ENCODE data around the gene ADSS1.

DNA sequence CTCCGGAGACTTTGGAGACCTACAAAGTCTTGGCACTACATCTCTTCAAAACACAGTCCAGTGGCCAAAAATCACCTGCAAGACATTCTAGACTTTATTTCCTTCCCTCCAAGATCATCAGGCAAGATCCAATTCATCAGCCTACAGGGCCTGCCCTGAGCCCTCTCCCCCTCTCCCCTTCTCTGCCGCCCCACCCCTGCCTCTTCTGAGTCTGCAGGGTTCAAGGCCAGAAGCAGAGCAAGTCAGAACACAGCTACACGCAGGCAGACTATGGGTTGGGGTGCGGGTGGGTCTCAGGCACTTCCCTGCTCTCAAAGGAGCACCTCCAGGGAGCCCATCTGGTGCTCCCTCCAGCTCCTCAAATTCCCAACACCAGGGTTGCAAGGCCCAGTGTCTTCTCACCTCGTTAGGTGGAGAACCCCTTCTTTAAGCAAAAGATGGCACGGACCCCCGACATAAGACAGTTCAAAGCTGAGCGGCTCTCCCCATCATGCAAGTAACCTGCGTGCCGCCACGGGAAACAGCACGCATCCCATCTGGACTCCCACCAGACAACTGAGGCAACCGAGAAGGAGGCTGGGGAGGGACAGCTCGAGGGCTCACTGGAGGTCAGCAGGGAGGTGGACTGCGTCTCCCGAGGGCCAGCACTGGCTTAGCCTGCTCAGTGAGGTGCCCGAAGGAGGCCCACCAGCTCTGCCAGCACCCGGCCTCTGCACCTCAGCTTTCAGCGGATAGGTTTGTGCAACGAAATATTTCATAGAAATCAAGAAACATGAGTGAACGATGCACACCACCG, 40.2 kb upstream of the ADSS1 start:
- TF ChIP-seq POLR2A (IDR thresholded peaks at IDR 0.05) = no peak
- TF ChIP-seq, protein P1, sequence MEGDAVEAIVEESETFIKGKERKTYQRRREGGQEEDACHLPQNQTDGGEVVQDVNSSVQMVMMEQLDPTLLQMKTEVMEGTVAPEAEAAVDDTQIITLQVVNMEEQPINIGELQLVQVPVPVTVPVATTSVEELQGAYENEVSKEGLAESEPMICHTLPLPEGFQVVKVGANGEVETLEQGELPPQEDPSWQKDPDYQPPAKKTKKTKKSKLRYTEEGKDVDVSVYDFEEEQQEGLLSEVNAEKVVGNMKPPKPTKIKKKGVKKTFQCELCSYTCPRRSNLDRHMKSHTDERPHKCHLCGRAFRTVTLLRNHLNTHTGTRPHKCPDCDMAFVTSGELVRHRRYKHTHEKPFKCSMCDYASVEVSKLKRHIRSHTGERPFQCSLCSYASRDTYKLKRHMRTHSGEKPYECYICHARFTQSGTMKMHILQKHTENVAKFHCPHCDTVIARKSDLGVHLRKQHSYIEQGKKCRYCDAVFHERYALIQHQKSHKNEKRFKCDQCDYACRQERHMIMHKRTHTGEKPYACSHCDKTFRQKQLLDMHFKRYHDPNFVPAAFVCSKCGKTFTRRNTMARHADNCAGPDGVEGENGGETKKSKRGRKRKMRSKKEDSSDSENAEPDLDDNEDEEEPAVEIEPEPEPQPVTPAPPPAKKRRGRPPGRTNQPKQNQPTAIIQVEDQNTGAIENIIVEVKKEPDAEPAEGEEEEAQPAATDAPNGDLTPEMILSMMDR (IDR thresholded peaks at IDR 0.05) = no peak
